Smooth muscle cell (in vitro differentiated cells): ENCODE results near the gene HAND1. TPM values are rescaled to one million over a fixed set of nuclear protein-coding genes. Genes with fewer than 3 reads are reported as not detected.
A peak's percentile ranks its signal among the peaks of the same experiment; 100 is the strongest.

Source experiments
- DNase-seq: peaks from one replicate; lab custom pipeline; 2025; ENCODE audit not compliant: unreplicated experiment; lab: John Stamatoyannopoulos, UW
- H2AFZ ChIP-seq: fragments of 200-600 bp; sonication (generic); 2 replicates; pipeline ENCODE4 v1.6.0; 2016; ENCODE audit warnings: antibody characterized with exemption, low read depth, mild to moderate bottlenecking
- H3F3A ChIP-seq: fragments of 200-600 bp; sonication (generic); 2 replicates; pipeline ENCODE4 v1.6.0; 2017; ENCODE audit warnings: antibody characterized with exemption, low read depth
- H3K27ac ChIP-seq: fragments of 200-600 bp; sonication (generic); 2 replicates; pipeline ENCODE4 v1.5.1; 2016; ENCODE audit warnings: low read depth, mild to moderate bottlenecking
- H3K27me3 ChIP-seq: fragments of 200-600 bp; sonication (generic); 2 replicates; pipeline ENCODE4 v1.6.1; 2016; ENCODE audit warnings: low read depth, mild to moderate bottlenecking
- H3K36me3 ChIP-seq: fragments of 200-600 bp; sonication (generic); 2 replicates; pipeline ENCODE4 v1.5.1; 2016; ENCODE audit warnings: low read depth
- H3K4me1 ChIP-seq: fragments of 200-600 bp; sonication (generic); 2 replicates; pipeline ENCODE4 v1.5.1; 2016; ENCODE audit warnings: low read depth
- H3K4me2 ChIP-seq: fragments of 200-600 bp; sonication (generic); 2 replicates; pipeline ENCODE4 v1.6.0; 2016; ENCODE audit warnings: mild to moderate bottlenecking
- H3K4me3 ChIP-seq: fragments of 200-600 bp; sonication (generic); 2 replicates; pipeline ENCODE4 v1.5.1; 2016; ENCODE audit warnings: mild to moderate bottlenecking
- H3K79me2 ChIP-seq: fragments of 200-600 bp; sonication (generic); 2 replicates; pipeline ENCODE4 v1.6.0; 2016; ENCODE audit warnings: low read depth, mild to moderate bottlenecking
- H3K9ac ChIP-seq: fragments of 200-600 bp; sonication (generic); 2 replicates; pipeline ENCODE4 v1.6.0; 2016; ENCODE audit warnings: low read depth
- H3K9me3 ChIP-seq: fragments of 200-600 bp; sonication (generic); replicated peaks from 2 replicates; pipeline ENCODE4 v1.5.1; 2016; ENCODE audit warnings: low read depth
- H4K20me1 ChIP-seq: fragments of 200-600 bp; sonication (generic); 2 replicates; pipeline ENCODE4 v1.6.0; 2016; ENCODE audit warnings: low read depth
- CTCF ChIP-seq: fragments of 200-600 bp; sonication (generic); IDR thresholded peaks from 2 replicates; pipeline ENCODE4 v1.5.1; 2017; ENCODE audit warnings: borderline replicate concordance, mild to moderate bottlenecking, antibody characterized with exemption; ENCODE audit not compliant: insufficient read depth, poor library complexity, severe bottlenecking
- WGBS: methylation state at CpG from one replicate; pipeline ENCODE4 v1.1.7; 2016; ENCODE audit warnings: low lambda C conversion rate; 5-methylcytosine and 5-hydroxymethylcytosine counted together
- polyA plus RNA-seq: library from polyadenylated mRNA; unstranded; fragments of >200 nt; fragmentation: Nextera tagmentation; extraction: Ambion mirVana; gene quantifications from 2 replicates; pipeline ENCODE4 v1.2.1, GENCODE V29; 2016
- total RNA-seq: library from RNA; depleted of rRNA; stranded (reverse); fragments of >200 nt; gene quantifications from 2 replicates; pipeline ENCODE4 v1.2.3, GENCODE V29; 2014

The HAND1 gene
- total and polyA plus RNA-seq, 2 experiments from 2014 or later = 18.2 to 36.3 TPM

GRCh38 chr5:154482528-154483449, 4.8 kb upstream of the HAND1 start:
- Histone ChIP-seq H3K79me2 (peaks cover 2% of the 10 kb centered on the region), H3K36me3 (no peaks in the 10 kb centered on the region), H3K27me3 (peaks cover 63% of the 10 kb centered on the region), H3K4me3 (peak overlapping the region; percentile 33), H4K20me1 (no peaks in the 10 kb centered on the region), H3F3A (peaks cover 12% of the 10 kb centered on the region), H2AFZ (peak overlapping the region; percentile 48), H3K4me2 (peak overlapping the region; percentile 83), H3K9ac (no peak overlapping the region), H3K9me3 (no peaks in the 10 kb centered on the region), H3K27ac (no peak overlapping the region), H3K4me1 (peaks cover 24% of the 10 kb centered on the region)
- DNase-seq = no peak
- 5% methylated on average over 49 of the region's 49 CpGs for WGBS
- TF ChIP-seq CTCF = no peak

GRCh38 chr5:154481584-154482381, 3.8 kb upstream of the HAND1 start:
- H3K9me3 ChIP-seq = no peaks in the 10 kb centered on the region
- no peak overlapping the region for H2AFZ ChIP-seq
- no peak for DNase-seq
- no peaks in the 10 kb centered on the region for H4K20me1 ChIP-seq
- H3K4me3 ChIP-seq = no peak overlapping the region
- WGBS = 53% methylated on average over 11 of the region's 11 CpGs
- H3F3A ChIP-seq = peaks cover 12% of the 10 kb centered on the region
- H3K9ac ChIP-seq = no peak overlapping the region
- no peak for TF ChIP-seq CTCF
- H3K36me3 ChIP-seq = no peaks in the 10 kb centered on the region
- peaks cover 63% of the 10 kb centered on the region for H3K27me3 ChIP-seq
- peaks cover 24% of the 10 kb centered on the region for H3K4me1 ChIP-seq
- no peak overlapping the region for H3K27ac ChIP-seq
- peak overlapping the region; percentile 83 for H3K4me2 ChIP-seq
- H3K79me2 ChIP-seq = peaks cover 12% of the 10 kb centered on the region

- no peak for TF ChIP-seq CTCF
- 30% methylated on average over 3 of the region's 3 CpGs for WGBS
- Histone ChIP-seq H3K9me3 (no peaks in the 10 kb centered on the region), H3K79me2 (peaks cover 21% of the 10 kb centered on the region), H3K27me3 (peaks cover 63% of the 10 kb centered on the region), H3K27ac (no peak overlapping the region), H3K4me2 (no peak overlapping the region), H3K4me1 (peaks cover 24% of the 10 kb centered on the region), H3F3A (peaks cover 12% of the 10 kb centered on the region), H3K36me3 (no peaks in the 10 kb centered on the region), H3K9ac (no peak overlapping the region), H3K4me3 (no peak overlapping the region), H4K20me1 (no peaks in the 10 kb centered on the region), H2AFZ (no peak overlapping the region)
- no peak for DNase-seq
These were observed 2.8 kb upstream of the HAND1 start for GRCh38 chr5:154480847-154481246.
